H1 (cell line): ENCODE results near the gene ZBTB20. TPM values are rescaled to one million over a fixed set of nuclear protein-coding genes. Genes with fewer than 3 reads are reported as not detected.

Source experiments
- CTCF ChIA-PET: fragments of 300-600 bp; sonication (Branson Sonifier 250); formaldehyde crosslinking; loops from one replicate; lab custom pipeline; 2021; ENCODE audit not compliant: partially characterized antibody; lab: Charles Lee
- POLR2A ChIA-PET: fragments of 300-600 bp; sonication (Branson Sonifier 250); formaldehyde crosslinking; loops from one replicate; lab custom pipeline; 2021; ENCODE audit warnings: inconsistent platforms; ENCODE audit not compliant: partially characterized antibody; lab: Charles Lee
- DNase-seq, 2 experiments: peaks; one replicate each; pipeline versions ENCODE4 v3.0.0 to v3.0.0-alpha.2; 2010 to 2022; ENCODE audit warnings: low spot score in 2 of 2, low read depth in 1 of 2, mixed read lengths in 1 of 2
- FAIRE-seq: peaks from 2 replicates; lab custom pipeline; 2011; peaks lifted over from hg19 to GRCh38; lab: Jason Lieb, UNC
- H2AFZ ChIP-seq: 2 replicates; pipeline ENCODE4 v1.8.1; 2012; ENCODE audit warnings: low read length, inconsistent platforms
- H2AK5ac ChIP-seq: 2 replicates; pipeline ENCODE4 v1.6.1; 2013; ENCODE audit warnings: low read depth, low read length
- H2BK120ac ChIP-seq: replicated peaks from 2 replicates; pipeline ENCODE3; 2013; ENCODE audit warnings: low read depth, low read length, inconsistent platforms
- H2BK12ac ChIP-seq: 2 replicates; pipeline ENCODE4 v1.6.1; 2013; ENCODE audit warnings: low read depth, low read length
- H2BK15ac ChIP-seq: 2 replicates; pipeline ENCODE4 v1.6.1; 2013; ENCODE audit warnings: low read length
- H2BK20ac ChIP-seq: 2 replicates; pipeline ENCODE4 v1.6.1; 2013; ENCODE audit warnings: low read length
- H2BK5ac ChIP-seq: 2 replicates; pipeline ENCODE4 v1.6.1; 2013; ENCODE audit warnings: low read depth, low read length
- H3K14ac ChIP-seq: 2 replicates; pipeline ENCODE4 v1.6.1; 2013; ENCODE audit warnings: inconsistent platforms; ENCODE audit not compliant: insufficient read length
- H3K18ac ChIP-seq: 2 replicates; pipeline ENCODE4 v1.6.1; 2013; ENCODE audit warnings: low read length; ENCODE audit errors: extremely low read depth
- H3K23ac ChIP-seq: 2 replicates; pipeline ENCODE4 v1.6.1; 2013; ENCODE audit warnings: inconsistent platforms; ENCODE audit not compliant: insufficient read length
- H3K23me2 ChIP-seq: 2 replicates; pipeline ENCODE4 v1.6.1; 2013; ENCODE audit warnings: low read depth, low read length
- H3K27ac ChIP-seq: 2 replicates; pipeline ENCODE4 v1.6.1; 2011; ENCODE audit warnings: low read depth, low read length, inconsistent platforms
- H3K27me3 ChIP-seq, 4 experiments: replicated peaks in 1 of 4; 1 replicate in 1 of 4; 2 replicates in 3 of 4; pipeline versions ENCODE4 v1.6.1 to v1.8.1; 2011 to 2013; ENCODE audit warnings: low read length in 3 of 4, mild to moderate bottlenecking in 3 of 4, inconsistent platforms in 2 of 4, mixed read lengths in 2 of 4, moderate library complexity in 1 of 4; ENCODE audit not compliant: control insufficient read depth in 3 of 4, insufficient read depth in 3 of 4; ENCODE audit errors: extremely low read depth in 1 of 4
- H3K36me3 ChIP-seq, 4 experiments: 2 replicates each; pipeline versions ENCODE4 v1.6.1 to v1.8.1; 2011 to 2013; ENCODE audit warnings: mild to moderate bottlenecking in 4 of 4, low read length in 3 of 4, moderate library complexity in 2 of 4, control low read depth in 1 of 4, inconsistent platforms in 1 of 4; ENCODE audit not compliant: insufficient read depth in 4 of 4, control insufficient read depth in 2 of 4
- H3K4ac ChIP-seq: replicated peaks from 2 replicates; pipeline ENCODE3; 2013; ENCODE audit warnings: low read length, low read depth, mixed read lengths, inconsistent platforms; ENCODE audit not compliant: insufficient read length
- H3K4me1 ChIP-seq, 4 experiments: replicated peaks in 1 of 4; 1 replicate in 1 of 4; 2 replicates in 3 of 4; pipeline versions ENCODE4 v1.6.1 to v1.8.1; 2011 to 2013; ENCODE audit warnings: low read length in 3 of 4, inconsistent platforms in 2 of 4, mixed read lengths in 1 of 4; ENCODE audit not compliant: insufficient read depth in 4 of 4, control insufficient read depth in 3 of 4
- H3K4me2 ChIP-seq, 2 experiments: 2 replicates each; pipeline versions ENCODE4 v1.6.1 to v1.8.1; 2011 to 2013; ENCODE audit warnings: low read depth in 2 of 2, low read length in 2 of 2, control low read depth in 1 of 2, inconsistent platforms in 1 of 2, mild to moderate bottlenecking in 1 of 2; ENCODE audit not compliant: insufficient read depth in 1 of 2
- H3K4me3 ChIP-seq, 4 experiments: fragments of 200-600, 300-600 bp in 1 of 4; sonication (generic), shearing (Covaris generic), sonication (Bioruptor Twin) in 1 of 4; 2 replicates each; pipeline versions ENCODE4 v1.5.1 to v1.8.1; 2011 to 2016; ENCODE audit warnings: low read length in 4 of 4, low read depth in 3 of 4, control low read depth in 2 of 4, inconsistent platforms in 2 of 4, mild to moderate bottlenecking in 2 of 4, mixed read lengths in 1 of 4, moderate library complexity in 1 of 4; ENCODE audit not compliant: insufficient read depth in 2 of 4; ENCODE audit errors: extremely low read depth in 1 of 4
- H3K56ac ChIP-seq: replicated peaks from 2 replicates; pipeline ENCODE3; 2013; ENCODE audit warnings: low read depth, mild to moderate bottlenecking, mixed read lengths, low read length, inconsistent platforms; ENCODE audit not compliant: insufficient read length
- H3K79me1 ChIP-seq: 2 replicates; pipeline ENCODE4 v1.6.1; 2013; ENCODE audit warnings: low read depth, low read length, control low read depth
- H3K79me2 ChIP-seq, 2 experiments: 2 replicates each; pipeline versions ENCODE4 v1.6.1 to v1.8.1; 2012 to 2013; ENCODE audit warnings: low read length in 2 of 2, mild to moderate bottlenecking in 2 of 2, inconsistent platforms in 1 of 2; ENCODE audit not compliant: insufficient read depth in 2 of 2, control insufficient read depth in 1 of 2
- H3K9ac ChIP-seq, 4 experiments: replicated peaks in 1 of 4; 1 replicate in 1 of 4; 2 replicates in 3 of 4; pipeline versions ENCODE4 v1.6.1 to v1.8.1; 2011 to 2013; ENCODE audit warnings: low read depth in 3 of 4, low read length in 3 of 4, control low read depth in 2 of 4, mild to moderate bottlenecking in 2 of 4, moderate library complexity in 2 of 4, inconsistent platforms in 1 of 4; ENCODE audit errors: extremely low read depth in 1 of 4
- H3K9me3 ChIP-seq, 2 experiments: 2 replicates each; pipeline versions ENCODE4 v1.6.1 to v1.8.1; 2012 to 2013; ENCODE audit warnings: mild to moderate bottlenecking in 2 of 2, moderate library complexity in 2 of 2, control low read depth in 1 of 2, inconsistent platforms in 1 of 2, low read depth in 1 of 2, low read length in 1 of 2, mixed read lengths in 1 of 2; ENCODE audit not compliant: insufficient read depth in 2 of 2
- H4K20me1 ChIP-seq, 2 experiments: replicated peaks in 1 of 2; 2 replicates each; pipeline versions ENCODE3 to v1.8.1; 2011 to 2013; ENCODE audit warnings: inconsistent platforms in 2 of 2, low read length in 2 of 2, mild to moderate bottlenecking in 1 of 2; ENCODE audit not compliant: insufficient read depth in 2 of 2, control insufficient read depth in 1 of 2
- H4K5ac ChIP-seq: 2 replicates; pipeline ENCODE4 v1.6.1; 2013; ENCODE audit warnings: low read length, low read depth, mixed read lengths, inconsistent platforms; ENCODE audit not compliant: insufficient read length
- H4K8ac ChIP-seq: 2 replicates; pipeline ENCODE4 v1.8.0; 2013; ENCODE audit warnings: mild to moderate bottlenecking, moderate library complexity, low read length, inconsistent platforms; ENCODE audit not compliant: insufficient read depth; ENCODE audit errors: extremely low read depth
- H4K91ac ChIP-seq: replicated peaks from 2 replicates; pipeline ENCODE3; 2013; ENCODE audit warnings: low read length, mixed read lengths, inconsistent platforms; ENCODE audit not compliant: insufficient read length
- BCL11A ChIP-seq, 2 experiments: IDR thresholded peaks; one replicate each; pipeline ENCODE4 v1.6.1; 2011; ENCODE audit warnings: low read depth in 2 of 2, low read length in 2 of 2, mild to moderate bottlenecking in 2 of 2
- BRCA1 ChIP-seq: IDR thresholded peaks from 2 replicates; pipeline ENCODE4 v1.6.1; 2012; ENCODE audit warnings: low read depth, low read length, improper control_type of control experiment
- CBX8 ChIP-seq: fragments of 300-800, 300-1000 bp; sonication (generic); IDR thresholded peaks from 2 replicates; pipeline ENCODE4 v1.7.1; 2016; ENCODE audit warnings: low read depth, low read length, borderline replicate concordance
- CHD1 ChIP-seq: IDR thresholded peaks from 2 replicates; pipeline ENCODE4 v1.6.1; 2012; ENCODE audit warnings: low read depth, low read length, improper control_type of control experiment
- POLR2A ChIP-seq, 2 experiments: IDR thresholded peaks; 1 replicate in 1 of 2; 2 replicates in 1 of 2; pipeline ENCODE4 v1.6.1; 2011; ENCODE audit warnings: low read depth in 2 of 2, low read length in 2 of 2, mild to moderate bottlenecking in 2 of 2; ENCODE audit errors: control extremely low read depth in 1 of 2
- RBBP5 ChIP-seq: IDR thresholded peaks from 2 replicates; pipeline ENCODE4 v1.7.1; 2012; ENCODE audit warnings: low read depth, mild to moderate bottlenecking, inconsistent platforms, low read length, moderate library complexity, borderline replicate concordance
- SIN3A ChIP-seq, 2 experiments: IDR thresholded peaks in 1 of 2; conservative IDR thresholded peaks in 1 of 2; 2 replicates each; pipeline ENCODE4 v1.6.1; 2011 to 2012; ENCODE audit warnings: low read length in 2 of 2, improper control_type of control experiment in 1 of 2, low read depth in 1 of 2, mild to moderate bottlenecking in 1 of 2
- TCF12 ChIP-seq: IDR thresholded peaks from 2 replicates; pipeline ENCODE4 v1.6.1; 2011; ENCODE audit warnings: low read depth, mild to moderate bottlenecking, low read length
- TEAD4 ChIP-seq: IDR thresholded peaks from 2 replicates; pipeline ENCODE4 v1.6.1; 2012; ENCODE audit warnings: low read depth, low read length, inconsistent platforms, mixed read lengths
- ZNF274 ChIP-seq: IDR thresholded peaks from 2 replicates; pipeline ENCODE4 v1.7.0; 2012; ENCODE audit warnings: low read length, borderline replicate concordance; ENCODE audit errors: extremely low read depth
- polyA plus RNA-seq, 7 experiments: library from polyadenylated mRNA; depleted of rRNA in 3 of 7; stranded (reverse) in 5 of 7; unstranded in 2 of 7; fragments of >200 nt in 5 of 7; fragments of 200-250 nt in 2 of 7; gene quantifications; 1 replicate in 5 of 7; 2 replicates in 1 of 7; 4 replicates in 1 of 7; pipeline versions ENCODE4 v1.2.1 to v1.2.3, GENCODE V29; 2011 to 2013; ENCODE audit warnings: missing spikeins in 2 of 7, mixed read lengths in 2 of 7
- total RNA-seq: library from RNA; stranded (reverse); fragmentation: NEBNext Ultra II Directional; extraction: Animal tissue kit (Norgen Biotek cat#: 25700); gene quantifications from 2 replicates; pipeline ENCODE4 v1.2.1, GENCODE V29; 2021

ZBTB20 gene
- total and polyA plus RNA-seq, 2 of the 8 experiments (the other 6 are each of a cell fraction or from before 2014, with no cell fraction given) = 0.35 to 1.3 TPM

DNA sequence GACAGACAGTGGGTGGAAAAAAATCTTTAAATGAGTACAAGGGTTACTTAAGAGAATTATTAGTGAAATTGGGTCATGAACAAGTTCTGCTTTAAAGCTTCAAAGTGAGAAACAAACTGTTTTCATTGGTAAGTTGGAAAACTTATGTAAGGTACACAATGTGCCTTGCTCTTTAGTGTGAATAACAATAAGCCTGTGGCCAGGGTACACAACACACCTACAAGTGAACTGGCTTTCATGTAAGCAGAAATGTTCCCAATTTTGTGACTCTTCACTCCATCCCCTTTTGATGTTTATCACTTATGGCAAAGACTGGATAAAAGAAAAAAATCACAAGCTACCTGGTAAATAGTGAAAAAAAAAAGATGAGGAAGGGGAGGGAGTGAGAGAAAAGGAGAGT, 253.7 kb downstream of the ZBTB20 start:
- H2BK12ac ChIP-seq = no peak overlapping the region
- H3K4me1 ChIP-seq = no peaks in the 10 kb centered on the region
- CTCF ChIA-PET = interaction anchor here (1.0 kb wide), 1 partner anchor 371 kb away, joined by 3 read pairs; no protein-coding TSS in a partner anchor
- POLR2A ChIA-PET = no interaction called here
- H3K9me3 ChIP-seq = no peaks in the 10 kb centered on the region
- no peak for TF ChIP-seq BCL11A (IDR thresholded peaks at IDR 0.05; ENCODE audit: low read depth in 2 of 2, low read length in 2 of 2)
- TF ChIP-seq CBX8 = no peak
- TF ChIP-seq RBBP5 = no peak
- no peak for TF ChIP-seq CHD1
- no peak for TF ChIP-seq TEAD4
- no peak for TF ChIP-seq SIN3A (conservative IDR thresholded peaks at IDR 0.05 in 1 of 2, IDR thresholded peaks at IDR 0.05 in 1 of 2; ENCODE audit: low read depth in 1 of 2, low read length in 2 of 2)
- TF ChIP-seq BRCA1 = no peak
- TF ChIP-seq POLR2A (IDR thresholded peaks at IDR 0.05; ENCODE audit: control extremely low read depth in 1 of 2, low read depth in 2 of 2, low read length in 2 of 2) = no peak
- TF ChIP-seq ZNF274 = no peak
- TF ChIP-seq TCF12 = no peak
- no peak overlapping the region for H3K4me3 ChIP-seq
- no peak overlapping the region for H2BK120ac ChIP-seq
- H4K20me1 ChIP-seq = no peaks in the 10 kb centered on the region
- H3K79me1 ChIP-seq = no peaks in the 10 kb centered on the region
- no peak overlapping the region for H2BK15ac ChIP-seq
- no peak overlapping the region for H3K18ac ChIP-seq
- H4K91ac ChIP-seq = no peak overlapping the region
- no peak overlapping the region for H2BK20ac ChIP-seq
- no peak overlapping the region for H4K8ac ChIP-seq
- no peaks in the 10 kb centered on the region for H3K23me2 ChIP-seq
- FAIRE-seq (no peak), DNase-seq (no peak)
- H3K27ac ChIP-seq = no peak overlapping the region
- no peak overlapping the region for H2AFZ ChIP-seq
- H3K27me3 ChIP-seq = no peaks in the 10 kb centered on the region
- H3K36me3 ChIP-seq = no peaks in the 10 kb centered on the region
- H3K4me2 ChIP-seq = no peak overlapping the region
- H3K14ac ChIP-seq = no peak overlapping the region
- H3K4ac ChIP-seq = no peak overlapping the region
- no peak overlapping the region for H4K5ac ChIP-seq
- H2BK5ac ChIP-seq = no peak overlapping the region
- H3K56ac ChIP-seq = no peak overlapping the region
- no peak overlapping the region for H3K23ac ChIP-seq
- no peak overlapping the region for H2AK5ac ChIP-seq
- H3K79me2 ChIP-seq = no peaks in the 10 kb centered on the region
- no peak overlapping the region for H3K9ac ChIP-seq
